GM21423 (cell line): ENCODE results near the gene TSPAN1.
"Not testable (repeated sequence)": the region's sequence is repeated elsewhere in the genome, so short reads cannot be mapped to it uniquely, and the experiment has no call there.

Experiments used
- ATAC-seq: cut with Tn5 transposase; IDR thresholded peaks from one replicate; pipeline ENCODE4 v1.9.1; 2021; ENCODE audit warnings: mild to moderate bottlenecking, moderate library complexity; ENCODE audit not compliant: unreplicated experiment

The TSPAN1 gene

DNA sequence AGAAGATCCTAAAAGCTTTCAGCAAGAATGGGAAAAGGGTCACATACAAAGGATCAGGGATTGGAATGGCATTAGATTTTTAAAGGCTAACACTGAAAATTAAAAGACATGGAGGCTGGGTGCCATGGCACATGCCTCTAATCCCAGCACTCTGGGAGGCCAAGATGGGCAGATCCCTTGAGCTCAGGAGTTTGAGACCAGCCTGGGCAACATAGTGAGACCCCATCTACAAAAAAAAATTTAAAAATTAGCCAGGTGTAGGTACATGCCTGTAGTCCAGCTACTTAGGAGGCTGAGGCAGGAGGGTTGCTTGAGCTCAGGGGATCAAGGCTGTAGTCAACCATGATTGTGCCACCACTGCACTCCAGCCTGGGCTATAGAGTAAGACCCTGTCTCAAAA is 40.6 kb downstream of the TSPAN1 start:
- ATAC-seq: no peak

DNA sequence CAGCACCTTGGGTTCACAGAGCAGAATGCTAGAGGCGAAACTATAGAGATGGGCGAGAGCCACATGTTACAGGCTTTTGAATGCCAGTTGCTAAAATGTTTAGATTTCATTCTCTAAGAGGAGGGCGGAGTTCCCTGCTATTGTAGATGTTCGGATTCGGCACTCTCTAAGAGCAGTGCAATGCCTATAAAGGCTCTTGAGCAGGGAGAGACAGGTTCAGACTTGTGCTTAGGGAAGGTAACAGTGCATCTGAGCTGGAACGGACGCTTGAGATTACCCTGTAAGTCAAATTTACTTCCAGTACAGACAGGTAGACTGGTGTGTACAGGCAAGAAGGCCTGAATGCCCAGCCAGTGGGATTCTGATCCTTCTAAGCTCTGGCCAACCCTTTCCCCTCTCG is 43.6 kb downstream of the TSPAN1 start:
- ATAC-seq: no peak

DNA sequence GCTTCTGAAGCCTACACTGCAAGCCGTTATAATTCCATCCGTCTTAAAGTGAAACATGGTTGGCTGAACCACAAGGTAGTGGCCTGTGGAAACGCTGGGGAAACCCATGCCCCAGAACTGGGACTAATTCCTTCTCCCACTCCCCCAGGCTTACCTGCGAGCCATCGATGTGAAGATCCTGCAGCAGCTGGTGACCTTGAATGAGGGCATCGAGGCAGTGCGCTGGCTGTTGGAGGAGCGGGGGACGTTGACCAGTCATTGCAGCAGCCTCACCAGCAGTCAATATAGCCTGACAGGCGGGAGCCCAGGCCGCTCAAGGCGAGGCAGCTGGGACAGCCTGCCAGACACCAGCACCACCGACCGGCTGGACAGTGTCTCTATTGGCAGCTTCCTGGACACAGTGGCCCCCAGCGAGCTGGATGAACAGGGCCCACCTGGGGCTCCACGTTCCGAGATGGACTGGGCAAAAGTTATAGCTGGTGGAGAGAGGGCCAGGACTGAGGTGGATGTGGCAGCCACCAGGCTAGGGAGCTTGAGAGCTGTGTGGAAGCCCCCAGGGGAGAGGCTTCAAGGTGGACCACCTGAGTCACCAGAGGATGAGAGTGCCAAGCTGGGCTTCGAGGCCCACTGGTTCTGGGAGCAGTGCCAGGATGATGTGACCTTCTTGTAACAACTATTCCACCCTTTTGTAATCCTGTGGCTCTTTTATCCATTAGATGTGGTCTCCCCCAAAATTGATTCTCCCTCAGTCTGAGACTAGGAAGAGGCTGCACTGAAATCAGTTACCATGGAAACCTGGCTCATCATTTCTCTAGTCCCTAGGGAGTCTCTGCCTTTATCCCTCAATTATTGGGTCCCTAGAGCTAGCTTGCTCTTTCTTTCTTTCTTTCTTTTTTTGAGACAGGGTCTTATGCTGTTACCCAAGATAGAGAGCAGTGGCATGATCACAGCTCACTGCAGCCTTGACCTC is 44.9 kb downstream of the TSPAN1 start:
- ATAC-seq: no peak

DNA sequence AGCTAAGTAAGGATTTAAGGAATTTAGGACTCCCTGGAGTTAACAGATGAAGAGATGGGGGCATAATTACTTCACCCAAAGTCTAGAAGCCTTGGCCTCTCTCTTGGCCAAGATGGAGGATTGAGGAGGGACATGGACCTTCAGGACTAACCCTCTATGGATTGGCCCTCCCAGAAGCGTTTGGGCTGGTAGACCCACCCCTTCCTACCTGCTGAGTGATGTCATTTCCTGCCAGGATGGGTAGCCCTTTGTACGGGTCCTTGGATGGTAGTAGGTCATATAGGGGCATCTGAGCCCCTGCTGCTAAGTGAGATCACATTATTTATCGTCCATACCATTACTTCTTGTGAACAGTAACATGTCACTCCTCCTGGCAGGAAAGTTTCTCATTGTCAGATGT is 45.9 kb downstream of the TSPAN1 start:
- ATAC-seq: no peak

DNA sequence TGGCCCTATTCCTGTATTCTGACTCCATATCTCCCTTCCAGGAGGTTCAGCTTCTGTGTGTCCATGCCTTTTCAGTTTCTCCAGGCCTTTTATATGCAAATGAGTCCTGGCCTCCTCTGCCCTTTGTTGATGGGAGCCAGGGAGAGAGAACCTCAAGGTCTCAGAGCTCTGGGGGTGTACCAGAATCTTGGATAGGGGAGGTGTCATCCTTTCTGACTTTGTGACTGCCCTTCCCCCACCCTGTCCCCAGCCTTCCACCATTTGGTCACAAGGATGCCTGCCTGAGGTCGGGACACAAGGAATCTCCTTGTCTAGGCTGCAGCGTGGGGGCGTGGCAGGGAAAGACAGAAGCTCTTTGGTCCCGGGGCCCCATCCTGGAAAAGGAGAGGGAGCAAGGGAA is 46.9 kb downstream of the TSPAN1 start:
- no peak for ATAC-seq

DNA sequence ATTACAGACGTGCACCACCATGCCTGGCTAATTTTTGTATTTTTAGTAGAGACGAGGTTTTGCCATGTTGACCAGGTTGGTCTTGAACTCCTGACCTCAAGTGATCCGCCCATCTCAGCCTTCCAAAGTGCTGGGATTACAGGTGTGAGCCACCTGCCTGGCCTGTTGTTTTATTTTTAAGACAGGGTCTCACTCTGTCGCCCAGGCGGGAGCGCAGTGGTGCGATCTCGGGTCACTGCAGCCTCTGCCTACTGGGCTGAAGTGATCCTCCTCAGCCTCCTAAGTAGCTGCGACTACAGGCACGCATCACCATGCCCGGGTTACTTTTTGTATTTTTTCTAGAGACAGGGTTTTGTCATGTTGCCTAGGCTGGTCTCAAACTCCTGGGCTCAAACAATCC is 48.2 kb downstream of the TSPAN1 start:
- ATAC-seq: not testable (repeated sequence)

DNA sequence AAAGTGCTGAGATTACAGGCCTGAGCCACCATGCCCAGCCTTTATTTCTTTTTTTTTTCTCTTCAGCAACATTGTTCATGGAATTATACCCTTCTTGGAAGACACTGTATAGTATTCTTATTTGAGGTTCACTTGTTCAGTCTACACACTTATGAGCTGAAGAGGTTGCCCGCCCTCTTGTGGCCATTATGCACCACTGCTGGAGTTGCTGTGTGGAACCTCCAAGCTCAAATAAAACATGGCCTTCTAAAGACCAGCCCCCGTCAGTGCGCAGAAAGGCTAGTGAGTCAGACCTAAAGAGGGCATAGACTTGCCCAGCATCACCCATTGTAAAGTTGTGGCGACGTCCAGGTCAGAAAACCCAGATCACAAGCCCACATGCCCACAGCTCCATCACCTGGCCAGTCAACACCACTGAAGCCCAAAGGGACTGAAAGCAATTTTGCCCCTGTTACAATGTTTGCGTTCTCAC is 48.6 kb downstream of the TSPAN1 start:
- ATAC-seq: peak; percentile 56

DNA sequence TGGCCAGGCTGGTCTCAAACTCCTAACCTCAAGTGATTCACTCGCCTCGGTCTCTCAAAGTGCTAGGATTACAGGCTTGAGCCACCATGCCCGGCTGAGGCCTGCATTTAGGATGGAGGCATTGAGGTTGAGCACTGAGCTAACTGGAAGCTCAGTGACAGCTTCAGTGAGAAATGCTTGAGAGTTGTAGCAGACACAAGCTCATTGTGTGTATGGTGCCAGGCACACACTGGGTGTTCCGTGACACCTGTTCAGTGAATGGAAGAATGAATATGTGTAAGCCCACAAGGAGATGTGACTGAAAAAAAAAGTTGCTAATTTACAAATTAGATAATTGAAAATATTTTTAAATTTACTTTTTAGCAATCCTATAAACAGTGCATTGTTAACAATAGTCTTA is 50.1 kb downstream of the TSPAN1 start:
- no peak for ATAC-seq

DNA sequence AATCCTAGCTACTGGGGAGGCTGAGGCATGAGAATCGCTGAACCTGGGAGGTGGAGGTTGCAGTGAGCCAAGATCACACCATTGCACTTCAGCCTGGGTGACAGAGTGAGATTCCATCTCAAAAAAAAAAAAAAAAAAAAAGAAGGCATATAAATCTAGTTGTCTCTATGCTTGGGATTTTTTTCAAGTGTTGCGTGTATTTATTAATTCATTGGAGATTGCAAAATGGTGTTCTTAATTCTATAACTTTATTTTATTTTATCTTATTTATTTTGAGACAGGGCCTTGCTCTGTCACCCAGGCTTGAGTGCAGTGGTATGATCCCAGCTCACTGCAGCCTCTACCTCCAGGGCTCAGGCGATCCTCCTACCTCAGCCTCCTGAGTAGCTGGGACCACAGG is 56.3 kb downstream of the TSPAN1 start:
- ATAC-seq: not testable (repeated sequence)
